A549 (cell line): ENCODE results near the gene EFCAB11.

Experiments used
- JUNB ChIP-seq: fragments of >200 bp; sonication (Bioruptor Twin); formaldehyde crosslinking; IDR thresholded peaks from 2 replicates; pipeline ENCODE4 v1.6.1; 2016
- NPAS2 ChIP-seq: fragments of 250-450 bp; sonication (Bioruptor Pico); IDR thresholded peaks from 2 replicates; pipeline ENCODE4 v1.8.0; 2022; ENCODE audit warnings: mild to moderate bottlenecking, moderate library complexity, borderline replicate concordance
- POLR2A ChIP-seq: IDR thresholded peaks from 2 replicates; pipeline ENCODE4 v1.6.1; 2012; ENCODE audit warnings: mild to moderate bottlenecking, low read length
- RFX5 ChIP-seq: fragments of 450-650 bp; IDR thresholded peaks from 2 replicates; pipeline ENCODE4 v1.7.1; 2014; ENCODE audit warnings: antibody characterized with exemption, mild to moderate bottlenecking, moderate library complexity
- TF ChIP-seq, protein P1 (sequence below): fragments of >200 bp; sonication (Bioruptor Twin); formaldehyde crosslinking; IDR thresholded peaks from 3 replicates; pipeline ENCODE4 v1.5.1; 2016

DNA sequence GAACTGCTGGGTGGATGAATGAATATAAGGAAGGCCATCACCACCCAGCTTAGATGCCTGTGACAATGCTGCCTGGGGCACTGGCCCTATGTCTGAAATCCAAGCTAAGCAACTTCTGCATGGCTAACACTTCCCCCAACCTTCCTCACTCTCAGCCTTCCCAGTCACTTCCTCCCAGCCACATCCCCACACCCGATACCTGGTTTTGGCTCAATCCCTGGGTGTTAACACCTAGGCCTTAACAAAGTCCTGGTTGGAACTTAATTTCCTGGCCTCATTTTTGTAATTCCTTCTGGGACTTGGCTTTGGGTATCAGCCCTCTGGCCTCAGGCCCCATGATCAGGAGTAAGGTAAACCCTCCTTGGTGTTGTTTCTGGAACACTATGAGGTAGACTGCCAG, 110.0 kb downstream of the EFCAB11 start:
- TF ChIP-seq, protein P1, sequence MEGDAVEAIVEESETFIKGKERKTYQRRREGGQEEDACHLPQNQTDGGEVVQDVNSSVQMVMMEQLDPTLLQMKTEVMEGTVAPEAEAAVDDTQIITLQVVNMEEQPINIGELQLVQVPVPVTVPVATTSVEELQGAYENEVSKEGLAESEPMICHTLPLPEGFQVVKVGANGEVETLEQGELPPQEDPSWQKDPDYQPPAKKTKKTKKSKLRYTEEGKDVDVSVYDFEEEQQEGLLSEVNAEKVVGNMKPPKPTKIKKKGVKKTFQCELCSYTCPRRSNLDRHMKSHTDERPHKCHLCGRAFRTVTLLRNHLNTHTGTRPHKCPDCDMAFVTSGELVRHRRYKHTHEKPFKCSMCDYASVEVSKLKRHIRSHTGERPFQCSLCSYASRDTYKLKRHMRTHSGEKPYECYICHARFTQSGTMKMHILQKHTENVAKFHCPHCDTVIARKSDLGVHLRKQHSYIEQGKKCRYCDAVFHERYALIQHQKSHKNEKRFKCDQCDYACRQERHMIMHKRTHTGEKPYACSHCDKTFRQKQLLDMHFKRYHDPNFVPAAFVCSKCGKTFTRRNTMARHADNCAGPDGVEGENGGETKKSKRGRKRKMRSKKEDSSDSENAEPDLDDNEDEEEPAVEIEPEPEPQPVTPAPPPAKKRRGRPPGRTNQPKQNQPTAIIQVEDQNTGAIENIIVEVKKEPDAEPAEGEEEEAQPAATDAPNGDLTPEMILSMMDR: no peak
- TF ChIP-seq JUNB (no peak), RFX5 (no peak), POLR2A (no peak), NPAS2 (CRISPR knock-in tag) (no peak)
